K562 (cell line): Measurements from ENCODE around the gene APLF. TPM values are rescaled to one million over a fixed set of nuclear protein-coding genes. Genes with fewer than 3 reads are reported as not detected.

Experiments used
- CBFA2T3 ChIP-seq: fragments of 450-650 bp; IDR thresholded peaks from 2 replicates; pipeline ENCODE4 v1.6.1; 2017
- ELF4 ChIP-seq: fragments of 450-650 bp; formaldehyde crosslinking; IDR thresholded peaks from 2 replicates; pipeline ENCODE4 v1.4.0; 2022; ENCODE audit warnings: missing genetic modification characterization
- GABPA ChIP-seq: fragments of 200-800 bp; sonication (Bioruptor generic); conservative IDR thresholded peaks from 2 replicates; pipeline ENCODE4 v1.6.1; 2016; ENCODE audit warnings: low read depth, missing genetic modification characterization, missing compliant biosample characterization
- HDAC8 ChIP-seq: fragments of 450-650 bp; IDR thresholded peaks from 2 replicates; pipeline ENCODE4 v1.6.1; 2016; ENCODE audit warnings: mild to moderate bottlenecking, missing genetic modification characterization, moderate library complexity, missing compliant biosample characterization
- JUND ChIP-seq, 2 experiments: IDR thresholded peaks; 2 replicates in 1 of 2; 3 replicates in 1 of 2; pipeline ENCODE4 v1.6.1; 2011; ENCODE audit warnings: borderline replicate concordance in 2 of 2, low read depth in 2 of 2, low read length in 2 of 2, improper control_type of control experiment in 1 of 2, missing biosample characterization in 1 of 2, missing genetic modification characterization in 1 of 2, missing genetic modification reagents in 1 of 2
- KAT7 ChIP-seq: sonication (generic); formaldehyde crosslinking; IDR thresholded peaks from 2 replicates; pipeline ENCODE4 v1.8.0; 2022; ENCODE audit warnings: missing genetic modification reagents, mild to moderate bottlenecking, borderline replicate concordance
- MECOM ChIP-seq: fragments of 250-450 bp; sonication (Bioruptor Pico); IDR thresholded peaks from 2 replicates; pipeline ENCODE4 v1.8.0; 2022; ENCODE audit warnings: inconsistent platforms
- MTA1 ChIP-seq: fragments of 450-650 bp; IDR thresholded peaks from 2 replicates; pipeline ENCODE4 v1.6.1; 2017; ENCODE audit warnings: borderline replicate concordance
- NR1H2 ChIP-seq: sonication (generic); formaldehyde crosslinking; IDR thresholded peaks from 2 replicates; pipeline ENCODE4 v1.4.0; 2020; ENCODE audit warnings: mild to moderate bottlenecking, missing genetic modification reagents
- POU5F1 ChIP-seq: fragments of 150-350 bp; IDR thresholded peaks from 2 replicates; pipeline ENCODE4 v1.6.1; 2014; ENCODE audit warnings: borderline replicate concordance, low read length, low read depth, mild to moderate bottlenecking; ENCODE audit not compliant: partially characterized antibody
- RBFOX2 ChIP-seq: fragments of 200-400 bp; formaldehyde crosslinking; IDR thresholded peaks from 2 replicates; pipeline ENCODE4 v1.6.1; 2017; ENCODE audit warnings: low read depth, mild to moderate bottlenecking, low read length, moderate library complexity
- SMARCE1 ChIP-seq: fragments of 450-650 bp; IDR thresholded peaks from 2 replicates; pipeline ENCODE4 v1.7.1; 2016; ENCODE audit warnings: mild to moderate bottlenecking
- TAF9B ChIP-seq: fragments of 450-650 bp; IDR thresholded peaks from 2 replicates; pipeline ENCODE4 v1.6.1; 2018; ENCODE audit warnings: mild to moderate bottlenecking; ENCODE audit not compliant: partially characterized antibody
- TFE3 ChIP-seq: fragments of 450-650 bp; formaldehyde crosslinking; IDR thresholded peaks from 2 replicates; pipeline ENCODE4 v1.4.0; 2020; ENCODE audit warnings: mild to moderate bottlenecking, mixed read lengths
- ZNF133 ChIP-seq: fragments of 250-450 bp; sonication (Bioruptor Pico); IDR thresholded peaks from 2 replicates; pipeline ENCODE4 v1.4.0; 2020; ENCODE audit warnings: mild to moderate bottlenecking
- ZNF23 ChIP-seq: fragments of 250-450 bp; sonication (Bioruptor Pico); IDR thresholded peaks from 2 replicates; pipeline ENCODE4 v1.4.0; 2020; ENCODE audit warnings: mild to moderate bottlenecking
- ZNF589 ChIP-seq: fragments of 200-800 bp; sonication (Bioruptor generic); IDR thresholded peaks from 2 replicates; pipeline ENCODE4 v1.6.1; 2016; ENCODE audit warnings: low read depth, missing genetic modification characterization, missing compliant biosample characterization
- ZNF644 ChIP-seq: fragments of 200-800 bp; sonication (Bioruptor generic); IDR thresholded peaks from 2 replicates; pipeline ENCODE4 v1.6.1; 2016; ENCODE audit warnings: low read depth, missing genetic modification characterization, missing compliant biosample characterization
- ZNF668 ChIP-seq: fragments of 250-450 bp; sonication (Bioruptor Pico); IDR thresholded peaks from 2 replicates; pipeline ENCODE4 v1.8.0; 2022; ENCODE audit warnings: mild to moderate bottlenecking, inconsistent platforms
- polyA plus RNA-seq, 8 experiments: library from polyadenylated mRNA; depleted of rRNA in 4 of 8; stranded (reverse) in 5 of 8; unstranded in 3 of 8; fragments of >200 nt; fragmentation: Nextera tagmentation in 2 of 8; fragmentation: Illumina TruSeq in 1 of 8; extraction: Ambion mirVana in 2 of 8; extraction: Trizol in 1 of 8; gene quantifications; 2 replicates each; pipeline versions ENCODE4 v1.2.1 to v1.2.3, GENCODE V29; 2011 to 2014; ENCODE audit warnings: inconsistent platforms in 1 of 8, missing spikeins in 1 of 8
- total RNA-seq, 7 experiments: library from RNA; depleted of rRNA in 6 of 7; stranded (reverse); fragments of >200 nt in 6 of 7; fragmentation: Illumina TruSeq in 2 of 7; extraction: Trizol in 2 of 7; gene quantifications; 2 replicates each; pipeline versions ENCODE4 v1.2.1 to v1.2.3, GENCODE V29; 2011 to 2021; ENCODE audit warnings: low replicate concordance in 1 of 7
- TF ChIP-seq, protein P1 (sequence below), 2 experiments: fragments of 450-650 bp; IDR thresholded peaks; 2 replicates each; pipeline ENCODE4 v1.6.1; 2016
- TF ChIP-seq, protein P2 (sequence below): fragments of 450-650 bp; IDR thresholded peaks from 2 replicates; pipeline ENCODE4 v1.7.1; 2018; ENCODE audit warnings: mild to moderate bottlenecking, low read depth; ENCODE audit not compliant: partially characterized antibody
- TF ChIP-seq, protein P3 (sequence below): fragments of 250-450 bp; sonication (Bioruptor Pico); IDR thresholded peaks from 2 replicates; pipeline ENCODE4 v1.8.0; 2021; ENCODE audit warnings: borderline replicate concordance, mild to moderate bottlenecking, moderate library complexity; ENCODE audit not compliant: poor library complexity, severe bottlenecking

Gene APLF
- total and polyA plus RNA-seq, 9 of the 15 experiments (the other 6 are each of a cell fraction or from before 2014, with no cell fraction given) = 0.07 to 1.1 (median 0.71) TPM

DNA sequence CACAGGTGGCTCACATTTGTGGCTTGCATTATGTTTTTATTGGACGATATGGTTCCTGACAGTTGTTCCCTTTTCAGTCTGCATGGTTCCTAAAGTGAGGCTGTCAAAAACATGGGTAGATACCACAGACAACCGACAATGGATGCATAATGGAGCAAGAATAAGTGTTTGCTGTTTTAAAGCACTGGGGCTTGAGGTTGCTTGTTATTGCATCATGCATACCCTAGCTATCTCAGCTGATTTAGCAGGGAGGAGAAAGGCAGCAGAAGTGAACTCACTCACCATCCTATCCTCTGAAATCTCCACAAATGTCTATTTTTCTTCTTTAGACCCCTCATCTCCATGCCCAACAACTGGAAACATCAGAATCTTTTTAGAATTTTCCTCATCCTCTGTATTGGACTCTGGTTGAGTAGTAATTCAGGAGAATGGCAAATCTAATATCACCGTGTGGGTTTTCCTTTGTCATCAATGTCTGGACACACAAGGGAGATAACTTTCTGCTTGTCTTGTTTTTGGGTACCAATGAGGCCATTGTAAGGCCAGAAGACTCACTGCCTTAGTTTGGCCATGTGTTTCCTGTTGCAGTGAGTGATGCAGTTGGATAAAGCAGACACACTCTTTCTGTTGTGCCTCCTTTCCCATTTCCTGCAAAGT is 47.0 kb upstream of the APLF start (continued):
- TF ChIP-seq JUND (IDR thresholded peaks at IDR 0.05; ENCODE audit: borderline replicate concordance, low read depth, low read length) (peak; percentile 97), JUND (tag; IDR thresholded peaks at IDR 0.05; ENCODE audit: borderline replicate concordance, low read depth, low read length) (peak; percentile 93), TAF9B (peak; percentile 27), ZNF644 (tag) (peak; percentile 88), ZNF668 (CRISPR knock-in tag) (peak; percentile 47), ZNF23 (CRISPR knock-in tag) (0 out of 2 replicates have a peak, but pooled peaks have one; percentile 34), GABPA (tag) (no peak), ELF4 (0 out of 2 replicates have a peak, but pooled peaks have one; percentile 8), KAT7 (no peak), RBFOX2 (peak; percentile 57), SMARCE1 (peak; percentile 78; the same call in 1 of the 2 replicates), MTA1 (peak; percentile 59; the same call in 1 of the 2 replicates), ZNF589 (peak; percentile 90; the same call in 1 of the 2 replicates), MECOM (CRISPR knock-in tag) (peak; percentile 76; the same call in 1 of the 2 replicates), ZNF133 (CRISPR knock-in tag) (no peak), NR1H2 (no peak), POU5F1 (no peak), CBFA2T3 (no peak), HDAC8 (tag) (peak; percentile 70; the same call in 1 of the 2 replicates), TFE3 (0 out of 2 replicates have a peak, but pooled peaks have one; percentile 7)
- TF ChIP-seq, protein P1, sequence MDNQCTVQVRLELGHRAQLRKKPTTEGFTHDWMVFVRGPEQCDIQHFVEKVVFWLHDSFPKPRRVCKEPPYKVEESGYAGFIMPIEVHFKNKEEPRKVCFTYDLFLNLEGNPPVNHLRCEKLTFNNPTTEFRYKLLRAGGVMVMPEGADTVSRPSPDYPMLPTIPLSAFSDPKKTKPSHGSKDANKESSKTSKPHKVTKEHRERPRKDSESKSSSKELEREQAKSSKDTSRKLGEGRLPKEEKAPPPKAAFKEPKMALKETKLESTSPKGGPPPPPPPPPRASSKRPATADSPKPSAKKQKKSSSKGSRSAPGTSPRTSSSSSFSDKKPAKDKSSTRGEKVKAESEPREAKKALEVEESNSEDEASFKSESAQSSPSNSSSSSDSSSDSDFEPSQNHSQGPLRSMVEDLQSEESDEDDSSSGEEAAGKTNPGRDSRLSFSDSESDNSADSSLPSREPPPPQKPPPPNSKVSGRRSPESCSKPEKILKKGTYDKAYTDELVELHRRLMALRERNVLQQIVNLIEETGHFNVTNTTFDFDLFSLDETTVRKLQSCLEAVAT (IDR thresholded peaks at IDR 0.05) = peak in 1 of 2 experiments; percentile 63; a peak in 1 of 4 replicates
- TF ChIP-seq, protein P2, sequence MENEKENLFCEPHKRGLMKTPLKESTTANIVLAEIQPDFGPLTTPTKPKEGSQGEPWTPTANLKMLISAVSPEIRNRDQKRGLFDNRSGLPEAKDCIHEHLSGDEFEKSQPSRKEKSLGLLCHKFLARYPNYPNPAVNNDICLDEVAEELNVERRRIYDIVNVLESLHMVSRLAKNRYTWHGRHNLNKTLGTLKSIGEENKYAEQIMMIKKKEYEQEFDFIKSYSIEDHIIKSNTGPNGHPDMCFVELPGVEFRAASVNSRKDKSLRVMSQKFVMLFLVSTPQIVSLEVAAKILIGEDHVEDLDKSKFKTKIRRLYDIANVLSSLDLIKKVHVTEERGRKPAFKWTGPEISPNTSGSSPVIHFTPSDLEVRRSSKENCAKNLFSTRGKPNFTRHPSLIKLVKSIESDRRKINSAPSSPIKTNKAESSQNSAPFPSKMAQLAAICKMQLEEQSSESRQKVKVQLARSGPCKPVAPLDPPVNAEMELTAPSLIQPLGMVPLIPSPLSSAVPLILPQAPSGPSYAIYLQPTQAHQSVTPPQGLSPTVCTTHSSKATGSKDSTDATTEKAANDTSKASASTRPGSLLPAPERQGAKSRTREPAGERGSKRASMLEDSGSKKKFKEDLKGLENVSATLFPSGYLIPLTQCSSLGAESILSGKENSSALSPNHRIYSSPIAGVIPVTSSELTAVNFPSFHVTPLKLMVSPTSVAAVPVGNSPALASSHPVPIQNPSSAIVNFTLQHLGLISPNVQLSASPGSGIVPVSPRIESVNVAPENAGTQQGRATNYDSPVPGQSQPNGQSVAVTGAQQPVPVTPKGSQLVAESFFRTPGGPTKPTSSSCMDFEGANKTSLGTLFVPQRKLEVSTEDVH = peak; percentile 42
- TF ChIP-seq, protein P3, sequence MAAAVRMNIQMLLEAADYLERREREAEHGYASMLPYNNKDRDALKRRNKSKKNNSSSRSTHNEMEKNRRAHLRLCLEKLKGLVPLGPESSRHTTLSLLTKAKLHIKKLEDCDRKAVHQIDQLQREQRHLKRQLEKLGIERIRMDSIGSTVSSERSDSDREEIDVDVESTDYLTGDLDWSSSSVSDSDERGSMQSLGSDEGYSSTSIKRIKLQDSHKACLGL (CRISPR knock-in tag) = peak; percentile 38
